ENCODE measurements around the gene OR6K3.

DNA sequence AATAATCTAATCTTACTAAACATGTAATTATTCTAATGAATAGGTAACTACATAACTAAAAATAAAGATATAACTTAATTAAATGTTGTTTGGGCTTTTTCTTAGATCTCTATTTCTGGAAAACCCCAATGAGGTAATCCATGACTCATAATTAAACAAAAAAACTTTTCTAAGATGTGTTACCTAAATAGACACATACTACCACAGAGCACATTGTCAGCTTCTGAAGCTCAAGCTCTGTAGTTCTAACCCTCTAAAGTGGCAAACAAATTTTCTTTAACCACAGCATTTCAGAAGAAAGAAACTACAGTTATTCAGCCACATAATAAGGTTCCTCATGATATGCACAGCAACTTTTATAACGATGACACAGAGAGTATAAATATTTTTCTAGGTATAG lies 4.2 kb downstream of the OR6K3 start:
- TF ChIP-seq EP300 (IDR thresholded peaks at IDR 0.05) (no peak), POLR2A (IDR thresholded peaks at IDR 0.05; ENCODE audit: low read length) (no peak)
- TF ChIP-seq, protein P1, sequence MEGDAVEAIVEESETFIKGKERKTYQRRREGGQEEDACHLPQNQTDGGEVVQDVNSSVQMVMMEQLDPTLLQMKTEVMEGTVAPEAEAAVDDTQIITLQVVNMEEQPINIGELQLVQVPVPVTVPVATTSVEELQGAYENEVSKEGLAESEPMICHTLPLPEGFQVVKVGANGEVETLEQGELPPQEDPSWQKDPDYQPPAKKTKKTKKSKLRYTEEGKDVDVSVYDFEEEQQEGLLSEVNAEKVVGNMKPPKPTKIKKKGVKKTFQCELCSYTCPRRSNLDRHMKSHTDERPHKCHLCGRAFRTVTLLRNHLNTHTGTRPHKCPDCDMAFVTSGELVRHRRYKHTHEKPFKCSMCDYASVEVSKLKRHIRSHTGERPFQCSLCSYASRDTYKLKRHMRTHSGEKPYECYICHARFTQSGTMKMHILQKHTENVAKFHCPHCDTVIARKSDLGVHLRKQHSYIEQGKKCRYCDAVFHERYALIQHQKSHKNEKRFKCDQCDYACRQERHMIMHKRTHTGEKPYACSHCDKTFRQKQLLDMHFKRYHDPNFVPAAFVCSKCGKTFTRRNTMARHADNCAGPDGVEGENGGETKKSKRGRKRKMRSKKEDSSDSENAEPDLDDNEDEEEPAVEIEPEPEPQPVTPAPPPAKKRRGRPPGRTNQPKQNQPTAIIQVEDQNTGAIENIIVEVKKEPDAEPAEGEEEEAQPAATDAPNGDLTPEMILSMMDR (IDR thresholded peaks at IDR 0.05): no peak

All from A549 (cell line).